Liver (tissue), 9 donors: ENCODE data around the gene OLFML2B. TPM values are rescaled to one million over a fixed set of nuclear protein-coding genes. Genes with fewer than 3 reads are reported as not detected.

Source experiments
- DNase-seq: peaks from one replicate; pipeline ENCODE4 v3.0.0-alpha.2; 2017; ENCODE audit warnings: low spot score
- H3K27ac ChIP-seq, 2 donors: one replicate each; pipeline ENCODE4 v1.7.0; 2013; ENCODE audit warnings: inconsistent platforms in 2 of 2, low read length in 2 of 2, control low read depth in 1 of 2, low read depth in 1 of 2, mild to moderate bottlenecking in 1 of 2
- H3K27me3 ChIP-seq, 4 donors: one replicate each; pipeline versions ENCODE4 v1.6.1 to v1.7.0; 2013; ENCODE audit warnings: low read length in 3 of 4, inconsistent platforms in 1 of 4, mild to moderate bottlenecking in 1 of 4, moderate library complexity in 1 of 4; ENCODE audit not compliant: control insufficient read depth in 4 of 4, insufficient read depth in 4 of 4
- H3K36me3 ChIP-seq, 4 donors: one replicate each; pipeline versions ENCODE4 v1.6.1 to v1.7.0; 2013; ENCODE audit warnings: low read length in 3 of 4, mild to moderate bottlenecking in 3 of 4, low read depth in 1 of 4, moderate library complexity in 1 of 4; ENCODE audit not compliant: control insufficient read depth in 4 of 4, insufficient read depth in 3 of 4
- H3K4me1 ChIP-seq, 4 donors: one replicate each; pipeline versions ENCODE4 v1.6.1 to v1.7.0; 2013; ENCODE audit warnings: low read length in 3 of 4, mild to moderate bottlenecking in 3 of 4, moderate library complexity in 1 of 4; ENCODE audit not compliant: control insufficient read depth in 4 of 4, insufficient read depth in 4 of 4
- H3K4me3 ChIP-seq, 3 donors: one replicate each; pipeline versions ENCODE4 v1.6.1 to v1.7.0; 2013; ENCODE audit warnings: low read length in 3 of 3, control low read depth in 1 of 3, low read depth in 1 of 3, mild to moderate bottlenecking in 1 of 3
- H3K9ac ChIP-seq, 2 donors: one replicate each; pipeline ENCODE4 v1.7.0; 2013; ENCODE audit warnings: low read length in 2 of 2, mild to moderate bottlenecking in 2 of 2, moderate library complexity in 2 of 2, control low read depth in 1 of 2, low read depth in 1 of 2
- H3K9me3 ChIP-seq, 4 donors: one replicate each; pipeline versions ENCODE4 v1.6.1 to v1.7.0; 2013; ENCODE audit warnings: low read length in 3 of 4; ENCODE audit not compliant: control insufficient read depth in 4 of 4
- ATF3 ChIP-seq: IDR thresholded peaks from 2 replicates; pipeline ENCODE4 v1.6.1; 2016; ENCODE audit warnings: antibody characterized with exemption
- CTCF ChIP-seq: fragments of 150-350 bp; IDR thresholded peaks from 2 replicates; pipeline ENCODE4 v1.5.1; 2017; ENCODE audit warnings: improper control_type of control experiment, low read depth, low read length; ENCODE audit not compliant: missing input control
- EGR1 ChIP-seq, 2 donors: IDR thresholded peaks; 2 replicates each; pipeline ENCODE4 v1.6.1; 2016 to 2018; ENCODE audit warnings: antibody characterized with exemption in 2 of 2, low read depth in 2 of 2
- FOXA1 ChIP-seq: IDR thresholded peaks from 2 replicates; pipeline ENCODE4 v1.6.1; 2016; ENCODE audit warnings: antibody characterized with exemption
- FOXA2 ChIP-seq: IDR thresholded peaks from 2 replicates; pipeline ENCODE4 v1.6.1; 2016; ENCODE audit warnings: antibody characterized with exemption
- GABPA ChIP-seq, 2 donors: IDR thresholded peaks in 1 of 2; conservative IDR thresholded peaks in 1 of 2; 2 replicates each; pipeline ENCODE4 v1.6.1; 2016; ENCODE audit warnings: antibody characterized with exemption in 2 of 2, mild to moderate bottlenecking in 1 of 2, moderate library complexity in 1 of 2
- HNF4A ChIP-seq, 2 donors: conservative IDR thresholded peaks; 2 replicates each; pipeline ENCODE4 v1.6.1; 2016; ENCODE audit warnings: antibody characterized with exemption in 2 of 2, mild to moderate bottlenecking in 2 of 2
- HNF4G ChIP-seq: IDR thresholded peaks from 2 replicates; pipeline ENCODE4 v1.6.1; 2016; ENCODE audit warnings: antibody characterized with exemption
- JUND ChIP-seq, 2 donors: IDR thresholded peaks; 2 replicates each; pipeline ENCODE4 v1.6.1; 2016; ENCODE audit warnings: antibody characterized with exemption in 2 of 2
- MAX ChIP-seq: IDR thresholded peaks from 2 replicates; pipeline ENCODE4 v1.6.1; 2016; ENCODE audit warnings: antibody characterized with exemption
- NR2F2 ChIP-seq: IDR thresholded peaks from 2 replicates; pipeline ENCODE4 v1.6.1; 2016; ENCODE audit warnings: antibody characterized with exemption
- RAD21 ChIP-seq, 2 donors: IDR thresholded peaks; 2 replicates each; pipeline ENCODE4 v1.6.1; 2016; ENCODE audit warnings: antibody characterized with exemption in 2 of 2, mild to moderate bottlenecking in 2 of 2
- REST ChIP-seq: IDR thresholded peaks from 2 replicates; pipeline ENCODE4 v1.6.1; 2016; ENCODE audit warnings: antibody characterized with exemption, mild to moderate bottlenecking
- RXRA ChIP-seq, 2 donors: IDR thresholded peaks; 2 replicates each; pipeline ENCODE4 v1.6.1; 2017 to 2018; ENCODE audit warnings: antibody characterized with exemption in 2 of 2, mild to moderate bottlenecking in 1 of 2
- SP1 ChIP-seq: IDR thresholded peaks from 2 replicates; pipeline ENCODE4 v1.6.1; 2018; ENCODE audit warnings: antibody characterized with exemption, mild to moderate bottlenecking
- TAF1 ChIP-seq: conservative IDR thresholded peaks from 2 replicates; pipeline ENCODE4 v1.6.1; 2016; ENCODE audit warnings: antibody characterized with exemption, mild to moderate bottlenecking
- YY1 ChIP-seq: IDR thresholded peaks from 2 replicates; pipeline ENCODE4 v1.6.1; 2016; ENCODE audit warnings: antibody characterized with exemption, mild to moderate bottlenecking
- ZBTB33 ChIP-seq: IDR thresholded peaks from 2 replicates; pipeline ENCODE4 v1.6.1; 2016; ENCODE audit warnings: antibody characterized with exemption
- WGBS: extraction: QIAGEN DNeasy Blood & Tissue Kit; methylation state at CpG from one replicate; pipeline ENCODE4 v1.1.7; 2013; 5-methylcytosine and 5-hydroxymethylcytosine counted together
- polyA plus RNA-seq, 2 donors: library from polyadenylated mRNA; stranded (reverse) in 1 of 2; unstranded in 1 of 2; fragments of 200-250 nt in 1 of 2; fragments of >200 nt in 1 of 2; fragmentation: Nextera tagmentation in 1 of 2; extraction: Ambion mirVana in 1 of 2; gene quantifications; one replicate each; pipeline versions ENCODE4 v1.2.1 to v1.2.3, GENCODE V29; 2013 to 2015
- total RNA-seq, 2 donors: library from RNA; depleted of rRNA; stranded (reverse); fragments of >200 nt; gene quantifications; one replicate each; pipeline ENCODE4 v1.2.3, GENCODE V29; 2014
- donor health status: healthy.
- donor health status: healthy.
- donor health status: healthy.
- donor health status: healthy.
- donor health status: healthy.

OLFML2B gene
- total and polyA plus RNA-seq, 4 donors: 0.54 to 0.84 (median 0.74) TPM

- TF ChIP-seq REST (no peak), GABPA (IDR thresholded peaks at IDR 0.05 in 1 of 2, conservative IDR thresholded peaks at IDR 0.05 in 1 of 2) (no peak), JUND (IDR thresholded peaks at IDR 0.05) (no peak), ZBTB33 (no peak), EGR1 (IDR thresholded peaks at IDR 0.05; ENCODE audit: low read depth in 2 of 2) (no peak), TAF1 (no peak), NR2F2 (no peak), HNF4G (no peak), MAX (no peak), RXRA (IDR thresholded peaks at IDR 0.05) (no peak), YY1 (no peak), SP1 (no peak), FOXA1 (no peak), FOXA2 (no peak), CTCF (no peak), RAD21 (IDR thresholded peaks at IDR 0.05) (no peak), HNF4A (conservative IDR thresholded peaks at IDR 0.05) (no peak), ATF3 (no peak)
- no peak overlapping the region for H3K4me3 ChIP-seq
- no peaks in the 10 kb centered on the region for H3K9me3 ChIP-seq
- H3K27ac ChIP-seq: no peak overlapping the region
- no peaks in the 10 kb centered on the region for H3K4me1 ChIP-seq
- H3K9ac ChIP-seq: no peak overlapping the region
- H3K36me3 ChIP-seq: no peaks in the 10 kb centered on the region
- DNase-seq: no peak
- WGBS: 76% methylated on average over 1 of the region's 1 CpG
- H3K27me3 ChIP-seq: no peaks in the 10 kb centered on the region
Measured at GRCh38 chr1:161997152-161997551, 26.5 kb downstream of the OLFML2B start.
